ENCODE data around the gene ZIC4. TPM values are rescaled to one million over a fixed set of nuclear protein-coding genes. Genes with fewer than 3 reads are reported as not detected.

The ZIC4 gene
- polyA plus RNA-seq, 4 donors, result 0.19 TPM; not detected in 3

DNA sequence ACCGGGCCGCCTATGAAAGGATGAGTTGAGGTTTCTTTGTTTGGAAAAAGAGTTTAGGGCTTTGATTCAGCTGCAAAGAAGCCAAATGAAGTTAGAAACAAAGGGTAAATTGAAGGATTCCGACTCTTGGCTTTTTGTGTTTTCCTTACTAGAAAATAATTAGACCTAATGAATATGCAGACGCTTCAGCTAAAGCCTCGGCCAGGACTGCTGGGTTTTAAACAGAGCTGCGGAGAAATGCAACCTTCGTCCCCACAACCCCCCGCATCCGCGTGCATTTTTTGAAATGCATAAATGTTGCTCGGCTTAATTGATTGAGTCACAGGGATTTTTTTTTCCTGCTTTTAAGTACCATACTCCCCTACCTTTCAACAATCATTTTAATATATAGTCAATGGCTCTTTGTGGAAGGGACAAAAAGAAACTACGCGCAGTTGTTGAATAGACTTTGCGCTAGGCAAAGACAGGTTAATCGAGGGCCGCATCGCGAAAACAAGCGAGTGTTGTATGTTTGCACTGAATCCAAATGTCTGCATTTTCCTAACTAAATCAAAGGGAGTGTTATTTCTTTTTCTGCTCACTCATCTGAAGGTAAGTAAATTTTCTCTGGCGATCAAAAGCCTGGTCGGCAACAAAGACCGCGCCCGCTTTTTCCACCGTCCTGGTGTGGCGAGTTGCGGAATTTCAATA, 1.3 kb upstream of the ZIC4 start:
- no peak for DNase-seq (ENCODE audit: low read depth in 4 of 4, low spot score in 2 of 4)

DNA sequence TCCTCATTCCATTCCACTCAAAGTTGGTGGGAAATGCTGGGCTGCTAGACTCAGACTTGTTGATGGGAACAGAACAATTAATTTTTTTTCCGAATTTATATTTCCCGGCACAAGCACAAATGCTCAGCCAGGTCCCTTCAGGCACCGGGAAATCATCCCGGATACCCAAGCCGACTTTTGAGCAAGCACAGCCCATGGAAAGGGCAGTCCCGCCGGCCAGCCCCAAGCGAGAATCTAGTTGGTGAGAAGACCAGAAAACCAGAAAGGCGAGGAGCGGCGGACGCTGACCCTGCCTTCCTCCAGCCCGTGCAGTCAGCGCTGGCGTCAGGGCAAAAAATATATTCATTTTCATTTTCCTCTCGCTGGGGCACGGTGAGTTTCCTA, 763 bp upstream of the ZIC4 start:
- DNase-seq (ENCODE audit: low read depth in 4 of 4, low spot score in 2 of 4), result no peak

DNA sequence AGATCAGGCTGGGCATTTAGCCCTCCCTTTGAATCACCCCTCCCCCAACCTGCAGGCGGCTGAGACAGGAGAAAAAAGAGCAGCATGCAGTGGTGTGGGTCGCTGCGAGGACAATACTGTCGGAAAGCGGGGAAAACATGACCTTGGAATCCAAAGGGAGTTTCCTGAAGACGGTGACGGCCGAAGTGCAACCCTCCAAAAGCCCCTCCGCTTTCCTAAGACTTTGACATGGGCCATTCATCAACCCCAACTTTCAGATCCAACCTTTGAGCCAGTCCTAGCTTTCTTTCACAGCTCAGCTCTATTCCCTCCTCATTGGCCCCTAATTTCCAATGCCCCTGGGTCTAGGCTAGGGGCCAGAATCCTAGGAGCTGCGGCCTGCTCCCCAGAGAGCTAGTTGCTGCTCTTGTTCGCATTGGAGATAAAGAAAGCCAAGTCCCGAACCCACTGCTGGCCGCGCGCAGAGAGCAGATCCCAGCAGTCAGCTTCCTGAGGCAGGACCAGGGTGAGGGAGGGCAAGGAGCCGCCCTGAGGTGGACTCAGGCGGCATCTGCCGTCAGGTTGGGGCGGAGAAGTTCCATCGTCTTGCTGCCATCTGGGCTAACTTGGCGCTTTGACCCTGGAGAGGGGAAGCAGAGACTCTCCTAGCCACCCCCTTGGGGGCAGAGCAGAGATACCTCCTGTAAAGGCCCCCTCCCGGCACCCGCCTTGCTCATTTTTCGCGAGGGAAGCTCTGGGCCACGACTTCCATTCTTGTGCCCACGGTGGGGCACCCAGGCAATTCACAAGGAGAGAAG, 914 bp downstream of the ZIC4 start:
- DNase-seq (ENCODE audit: low read depth in 4 of 4, low spot score in 2 of 4), result no peak

DNA sequence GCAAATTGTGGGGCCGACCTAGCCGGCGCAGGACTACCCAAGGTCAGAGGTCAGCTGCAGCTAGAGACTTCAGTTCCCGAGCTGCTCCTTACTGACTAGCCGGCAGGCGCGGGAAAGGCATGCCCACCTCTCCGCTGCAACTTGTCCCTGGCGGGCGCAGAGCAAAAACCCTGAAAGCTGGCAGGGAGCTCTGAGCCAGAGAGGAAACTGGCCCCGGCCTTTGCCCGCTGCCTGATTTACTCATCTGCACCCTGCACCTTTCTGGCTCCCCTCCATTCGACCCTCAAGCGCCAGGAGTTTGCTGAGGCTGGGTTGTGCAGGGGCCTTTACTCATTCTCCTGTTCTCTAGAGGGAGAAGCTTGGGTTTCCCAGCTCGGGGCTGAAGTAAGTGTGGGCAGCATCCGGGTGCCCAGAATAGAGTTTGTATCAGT, 1.5 kb downstream of the ZIC4 start:
- no peak for DNase-seq (ENCODE audit: low read depth in 4 of 4, low spot score in 2 of 4)

DNA sequence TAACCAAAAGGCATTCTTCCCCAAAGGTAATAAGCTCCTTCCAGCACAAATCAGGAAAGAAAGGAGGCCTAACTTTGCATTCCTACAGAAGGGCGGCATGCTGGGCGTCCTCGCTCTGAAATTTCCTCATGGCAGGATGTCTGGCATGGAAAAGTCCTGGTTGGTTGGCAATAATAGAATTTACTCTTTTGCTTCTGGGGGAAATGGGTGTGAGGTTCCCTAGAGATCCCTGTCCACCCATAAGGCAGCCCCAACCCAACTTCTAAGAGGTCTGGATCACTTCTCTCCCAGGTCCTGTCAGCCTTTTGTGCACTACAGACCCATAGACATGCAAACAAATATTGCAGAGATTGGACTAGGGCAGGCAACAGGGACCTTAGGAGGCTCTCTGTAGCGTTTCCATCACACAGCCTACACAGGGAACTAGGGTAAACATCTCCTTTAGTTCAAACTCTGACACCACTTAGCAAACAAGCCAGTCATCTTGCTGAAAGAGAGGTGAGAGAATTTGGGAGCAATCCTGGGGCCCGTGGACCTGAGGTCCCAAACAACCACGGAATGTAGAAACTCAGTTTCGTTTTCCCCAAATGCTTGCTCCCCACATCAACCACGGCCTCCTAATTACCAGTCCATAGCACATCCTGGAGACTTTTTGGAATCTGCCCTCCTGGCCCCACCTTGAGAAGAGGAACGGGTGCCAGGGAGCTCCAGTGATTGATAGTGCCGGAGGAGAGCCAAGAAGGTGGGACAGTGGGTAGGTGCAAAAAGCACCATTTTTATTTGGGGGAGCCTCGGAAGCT, 2.1 kb downstream of the ZIC4 start:
- no peak for DNase-seq (ENCODE audit: low read depth in 4 of 4, low spot score in 2 of 4)

DNA sequence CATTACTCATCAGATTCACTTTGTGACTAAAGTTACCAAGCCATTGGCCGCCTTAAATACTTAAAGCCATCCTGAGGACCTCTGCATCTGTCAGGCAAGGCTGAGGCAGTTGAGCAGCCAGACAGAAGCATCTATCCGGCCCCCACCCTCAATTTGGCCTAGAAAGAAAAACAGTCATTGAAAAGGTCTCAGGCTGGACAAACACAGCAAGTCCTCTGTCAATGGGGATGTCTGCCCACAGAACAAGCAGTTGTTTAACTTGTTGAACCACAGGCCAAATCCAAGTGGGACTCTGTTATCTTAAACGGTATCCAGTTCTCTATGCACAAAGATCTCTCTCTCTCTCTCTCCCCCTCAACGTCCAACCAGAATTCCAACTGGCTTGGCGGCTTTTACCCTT, 2.8 kb downstream of the ZIC4 start:
- no peak for DNase-seq (ENCODE audit: low read depth in 4 of 4, low spot score in 2 of 4)

DNA sequence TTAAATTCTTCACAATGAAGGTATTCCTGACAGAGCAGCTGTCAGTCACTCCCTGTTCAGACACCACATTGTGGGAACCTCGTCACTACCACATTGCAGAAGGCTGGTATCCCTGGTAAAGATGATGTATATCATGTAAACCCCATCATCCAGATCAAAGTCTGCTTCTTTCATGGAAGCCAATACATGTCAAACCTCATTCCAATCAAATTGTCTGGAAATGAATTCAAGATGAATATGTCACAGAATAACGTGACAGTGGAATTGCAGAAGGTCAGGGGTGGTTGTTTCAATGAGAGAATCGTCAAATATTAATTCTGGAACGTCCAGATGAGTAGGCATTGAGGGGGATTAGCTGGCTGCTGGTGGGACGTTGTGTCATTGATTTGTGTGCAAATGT, 4.2 kb downstream of the ZIC4 start:
- DNase-seq (ENCODE audit: low read depth in 4 of 4, low spot score in 2 of 4), result no peak

DNA sequence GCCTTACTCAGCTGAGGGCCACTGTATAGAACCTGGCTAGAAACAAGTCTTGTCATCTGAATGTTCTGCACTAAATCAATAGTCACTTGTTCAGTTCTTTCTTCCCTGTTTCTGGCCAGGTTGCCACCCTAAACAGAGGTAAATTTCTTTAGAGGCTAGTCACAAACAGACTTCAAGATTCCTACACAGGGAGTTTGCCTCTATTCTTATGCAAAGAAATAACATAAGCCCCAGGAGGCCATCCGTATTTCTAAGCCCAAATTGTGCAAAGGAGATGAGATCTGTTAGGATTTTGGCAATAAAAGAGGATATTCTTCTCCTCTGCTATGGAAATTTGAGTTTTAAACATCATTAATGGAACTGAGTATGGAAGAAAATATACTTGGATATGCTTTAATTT, 4.9 kb downstream of the ZIC4 start:
- no peak for DNase-seq (ENCODE audit: low read depth in 4 of 4, low spot score in 2 of 4)

DNA sequence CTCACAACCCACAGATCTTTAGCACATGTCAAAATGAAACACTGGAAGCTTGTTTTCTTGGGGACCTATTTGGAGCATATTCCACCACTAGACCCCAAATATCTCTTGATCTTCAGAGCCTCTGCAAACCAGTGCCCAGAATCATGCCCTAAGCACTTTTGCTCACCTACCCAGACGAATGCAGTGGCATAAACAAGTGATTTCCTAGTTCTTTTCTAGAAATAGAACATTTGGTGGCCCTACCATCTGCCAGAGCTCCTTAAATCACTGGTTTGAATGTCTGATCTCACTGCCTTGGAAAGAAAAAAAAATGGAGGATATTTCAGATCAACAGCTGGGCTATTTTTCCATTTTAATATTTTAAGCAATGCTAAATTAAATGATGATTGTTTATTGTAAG, 5.3 kb downstream of the ZIC4 start:
- no peak for DNase-seq (ENCODE audit: low read depth in 4 of 4, low spot score in 2 of 4)

DNA sequence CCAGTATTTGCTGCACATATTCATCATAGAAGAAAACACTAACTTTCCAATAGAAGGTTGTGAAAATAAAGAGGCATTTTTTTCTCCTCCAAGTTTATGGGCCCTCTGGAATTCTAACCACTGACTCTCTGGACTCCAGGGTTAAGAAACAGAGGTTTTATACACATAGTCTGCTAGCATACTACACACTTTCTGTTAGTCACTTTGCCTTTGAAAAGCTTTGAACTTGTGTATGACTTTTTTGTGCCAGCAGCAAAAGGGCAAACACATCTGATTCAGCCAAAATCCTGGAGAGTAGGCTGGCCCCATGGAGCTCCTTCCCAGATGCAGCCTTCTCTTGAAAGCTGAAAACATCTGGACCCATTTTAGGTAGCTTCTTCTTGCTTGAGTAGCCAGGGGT, 6.2 kb downstream of the ZIC4 start:
- DNase-seq (ENCODE audit: low read depth in 4 of 4, low spot score in 2 of 4), result no peak

DNA sequence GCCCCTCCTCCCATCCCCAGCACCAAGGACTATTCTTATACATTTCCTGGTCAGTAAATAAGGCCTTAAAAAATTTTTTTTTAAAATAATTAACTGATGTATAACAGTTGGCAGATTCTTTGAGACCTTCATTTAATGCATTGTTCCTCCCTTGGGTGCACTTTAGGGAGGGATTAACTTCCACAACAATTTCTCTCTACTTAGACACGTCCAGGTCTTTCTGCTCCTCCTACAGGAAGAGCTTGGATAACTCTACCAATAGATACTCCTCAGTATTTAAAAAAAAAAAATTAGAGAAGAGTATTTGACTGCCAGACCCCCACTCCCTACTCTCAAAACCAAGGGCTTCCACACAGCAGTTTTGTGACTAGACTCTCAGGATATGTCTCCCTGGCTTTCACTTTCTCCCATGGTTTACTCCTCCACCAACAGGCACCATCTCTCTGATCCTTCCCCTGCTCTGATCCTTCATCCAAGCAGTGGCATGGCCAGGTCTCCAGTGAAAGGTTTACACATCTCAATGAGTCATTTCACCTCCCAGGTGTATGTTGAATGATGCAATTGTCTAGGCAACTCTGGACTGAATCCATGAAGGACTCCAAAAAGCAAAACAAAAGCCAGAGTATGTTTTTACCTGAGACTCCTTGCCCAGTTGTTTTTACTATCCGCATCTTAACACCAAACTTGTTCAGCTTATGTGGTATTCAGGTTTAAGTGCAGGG, 7.4 kb downstream of the ZIC4 start:
- no peak for DNase-seq (ENCODE audit: low read depth in 4 of 4, low spot score in 2 of 4)

DNA sequence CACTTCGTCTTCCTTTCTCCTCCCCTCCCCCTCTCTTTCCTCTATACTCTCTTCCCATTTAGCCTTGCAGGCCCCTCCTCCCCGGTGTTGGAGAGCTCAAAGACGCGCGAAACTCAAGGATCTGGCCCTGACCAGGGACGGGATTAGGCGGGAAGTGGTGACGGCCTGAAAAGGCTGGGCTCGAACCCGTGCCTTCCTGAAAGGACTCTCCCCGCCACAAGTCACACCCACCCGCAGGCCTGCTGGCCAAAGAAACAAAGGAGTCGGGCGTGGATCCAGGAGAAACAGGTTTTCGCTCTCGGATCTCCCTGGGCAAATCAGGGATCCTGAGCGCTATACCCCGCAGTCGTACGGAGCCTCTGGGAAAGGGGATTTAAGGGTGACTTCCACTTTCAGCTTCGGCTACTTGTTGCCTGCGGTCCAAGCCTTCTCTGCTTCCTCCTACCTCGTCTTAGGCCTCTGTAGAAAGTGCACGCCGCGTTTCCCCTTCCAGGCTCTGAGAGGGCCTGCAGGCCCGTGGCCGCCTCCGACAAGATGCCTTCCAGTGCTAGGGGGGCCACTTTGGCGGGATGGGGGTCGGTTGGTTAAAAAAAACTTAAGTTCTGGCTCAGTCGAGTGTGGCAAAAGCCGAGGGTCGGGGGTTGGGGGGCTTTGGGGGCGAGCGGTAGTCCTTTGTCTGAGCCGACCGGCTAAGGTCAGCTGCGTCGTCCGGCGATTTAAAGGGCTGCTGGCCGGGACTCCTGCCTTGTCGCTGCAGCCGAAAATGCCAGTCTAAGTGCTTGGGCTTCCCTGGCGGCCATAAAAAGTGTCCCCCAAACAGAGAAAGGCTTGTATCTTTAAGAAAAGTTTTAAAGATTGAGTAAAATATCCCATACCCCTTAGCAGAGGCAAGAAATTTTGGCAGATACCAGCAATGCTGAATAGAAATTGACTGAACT, 8.2 kb downstream of the ZIC4 start:
- DNase-seq (ENCODE audit: low read depth in 4 of 4, low spot score in 2 of 4), result no peak

DNA sequence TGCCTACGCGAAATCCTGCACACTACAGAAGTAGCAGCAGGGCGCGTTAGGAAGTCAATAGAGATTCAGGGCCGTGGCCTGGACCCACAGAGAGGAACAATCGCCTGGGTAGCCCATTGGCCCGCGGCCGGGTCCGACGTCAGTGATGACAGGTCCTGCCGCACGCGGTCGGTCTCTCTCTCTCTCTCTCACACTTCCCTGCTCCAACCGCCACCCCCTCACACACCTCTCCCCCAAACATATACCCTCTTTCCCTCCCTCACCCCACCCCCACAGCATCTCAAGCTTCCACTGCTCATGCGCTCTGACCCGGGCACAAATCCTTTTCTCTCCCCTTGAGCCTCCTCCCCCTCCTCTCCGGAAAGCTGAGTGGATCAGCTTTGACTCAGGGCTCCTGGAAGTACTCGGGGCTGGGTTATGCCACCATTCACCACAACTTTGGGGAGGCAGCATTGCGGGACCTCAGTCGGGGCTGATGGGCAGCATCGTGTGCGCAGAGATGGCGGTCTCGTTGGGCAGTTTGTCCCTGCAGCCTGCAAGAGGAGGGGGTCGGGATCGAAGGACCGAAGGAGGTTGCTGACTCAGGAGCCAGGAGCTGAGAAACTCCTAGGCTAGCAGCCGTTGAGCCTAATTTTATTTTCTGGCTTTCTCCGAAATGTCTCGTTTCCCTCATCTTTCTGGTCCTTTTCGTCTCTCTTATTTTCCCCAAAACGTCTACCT, 9.0 kb downstream of the ZIC4 start:
- no peak for DNase-seq (ENCODE audit: low read depth in 4 of 4, low spot score in 2 of 4)

DNA sequence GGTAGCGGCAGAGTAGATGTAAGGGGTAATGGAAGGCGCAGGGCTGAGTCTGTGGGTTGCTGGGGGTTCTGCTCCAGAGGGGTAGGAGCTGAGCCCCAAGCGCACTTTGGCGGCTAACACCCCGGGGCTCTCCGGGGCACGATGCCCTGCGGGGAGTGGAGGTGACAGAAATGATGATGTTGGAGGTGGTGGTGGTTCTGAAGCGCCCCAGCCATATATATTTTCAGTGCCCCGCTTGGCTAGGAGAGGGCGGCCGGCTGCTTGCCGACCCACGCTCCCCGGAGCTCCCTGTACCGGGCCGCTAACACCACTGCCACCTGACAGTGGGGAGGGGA, 9.7 kb downstream of the ZIC4 start:
- no peak for DNase-seq (ENCODE audit: low read depth in 4 of 4, low spot score in 2 of 4)

DNA sequence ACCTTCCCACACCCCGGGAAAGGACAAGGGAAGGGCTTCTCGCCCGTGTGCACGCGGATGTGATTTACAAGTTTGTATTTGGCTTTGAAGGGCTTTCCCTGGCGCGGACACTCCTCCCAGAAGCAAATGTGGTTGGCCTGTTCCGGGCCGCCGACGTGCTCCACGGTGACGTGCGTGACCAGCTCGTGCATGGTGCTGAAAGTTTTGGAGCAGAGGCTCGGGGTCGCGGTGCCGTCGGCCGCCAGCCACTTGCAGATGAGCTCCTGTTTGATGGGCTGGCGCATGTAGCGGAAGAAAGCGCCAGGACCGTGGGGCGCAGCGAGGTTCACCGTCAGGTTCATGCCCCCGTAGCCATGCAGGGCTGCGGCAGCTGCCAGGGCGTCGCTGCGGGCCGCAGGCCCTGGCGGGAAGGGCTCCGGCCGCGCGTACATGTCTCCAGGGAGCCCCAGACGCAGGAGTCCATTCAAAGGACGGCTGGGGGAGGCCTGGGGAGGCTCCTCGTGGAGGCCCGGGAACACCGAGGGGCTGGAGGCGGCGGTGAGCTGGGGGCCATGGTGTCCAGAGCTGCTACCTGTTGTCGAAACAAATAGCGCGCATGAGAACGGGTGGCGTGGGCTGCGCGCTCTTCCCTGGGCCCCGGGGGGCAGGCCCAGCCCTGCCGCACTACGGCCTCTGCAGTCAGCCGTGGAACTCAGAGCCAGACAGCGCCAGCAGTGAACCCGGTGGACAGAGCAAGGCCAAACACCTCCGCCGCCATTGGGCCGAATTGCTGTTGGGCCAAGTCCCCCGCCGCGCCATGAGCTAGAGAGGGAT, 10.2 kb downstream of the ZIC4 start:
- DNase-seq (ENCODE audit: low read depth in 4 of 4, low spot score in 2 of 4), result no peak

DNA sequence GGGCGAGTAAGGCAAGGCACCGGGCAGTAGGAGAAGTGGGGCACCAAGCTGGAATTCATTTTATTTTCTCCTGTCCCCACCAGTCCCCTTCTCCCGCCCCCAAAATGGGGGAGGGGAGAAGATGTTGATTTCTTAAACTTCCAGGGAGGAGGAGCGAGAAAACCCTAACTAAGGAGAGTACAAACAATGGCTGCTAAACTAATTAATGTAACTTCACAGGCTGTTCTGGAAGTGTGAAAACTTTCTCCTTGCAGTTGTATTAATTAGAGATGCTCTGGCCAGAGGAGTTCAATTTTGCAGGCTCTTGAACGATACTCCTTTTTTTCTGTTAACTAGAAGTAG, 11.5 kb downstream of the ZIC4 start:
- DNase-seq (ENCODE audit: low read depth in 4 of 4, low spot score in 2 of 4), result no peak

DNA sequence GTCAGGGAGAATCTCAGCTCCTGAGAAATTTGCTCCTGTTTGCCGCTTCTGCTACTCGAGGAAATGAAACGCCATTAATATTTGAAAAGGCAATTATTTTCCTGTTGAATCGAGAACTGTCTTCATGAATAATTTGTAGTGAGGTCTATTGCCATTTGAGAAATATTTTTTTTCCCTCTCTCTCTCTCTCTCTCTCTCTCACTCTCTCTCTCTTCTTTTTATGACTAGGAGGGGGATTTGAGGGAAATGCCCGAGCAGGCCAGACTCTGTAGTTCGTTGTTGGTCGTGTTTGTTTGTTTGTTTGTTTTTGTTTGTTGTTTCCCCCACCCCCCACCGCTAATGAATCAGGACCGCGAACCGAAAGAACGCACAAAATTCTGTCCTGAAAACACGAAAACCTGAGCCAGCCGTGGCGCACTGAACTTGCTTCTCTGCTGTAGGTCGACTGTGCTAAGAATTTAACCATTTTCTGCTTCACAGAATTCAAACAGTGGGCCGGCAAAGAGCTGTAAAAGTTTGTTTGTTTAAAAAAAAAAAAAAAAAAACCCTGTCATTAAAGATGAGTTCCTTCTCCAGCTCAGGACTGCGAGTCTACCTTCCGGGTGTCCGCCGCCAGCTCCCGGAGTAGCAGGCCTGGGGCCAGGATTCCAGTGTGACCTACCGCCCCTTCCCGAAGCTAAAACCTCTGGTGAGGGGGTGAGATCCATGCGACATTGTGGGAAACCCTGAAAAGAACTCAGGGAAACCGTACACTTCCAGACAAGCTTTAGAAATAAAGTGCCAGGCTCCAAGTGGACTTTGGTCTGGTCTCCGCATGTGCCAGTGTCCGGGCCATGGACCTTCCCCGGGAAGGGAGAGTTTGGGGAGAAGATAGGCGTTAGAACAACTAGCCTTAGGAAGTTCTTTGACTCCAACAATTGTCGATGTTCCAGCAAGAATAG, 12.1 kb downstream of the ZIC4 start:
- DNase-seq (ENCODE audit: low read depth in 4 of 4, low spot score in 2 of 4), result no peak
